H1 (cell line): ENCODE data around the gene GABPB2. TPM values are rescaled to one million over a fixed set of nuclear protein-coding genes. Genes with fewer than 3 reads are reported as not detected.

ENCODE experiments used
- CTCF ChIA-PET: fragments of 300-600 bp; sonication (Branson Sonifier 250); formaldehyde crosslinking; loops from one replicate; lab custom pipeline; 2021; ENCODE audit not compliant: partially characterized antibody; lab: Charles Lee
- POLR2A ChIA-PET: fragments of 300-600 bp; sonication (Branson Sonifier 250); formaldehyde crosslinking; loops from one replicate; lab custom pipeline; 2021; ENCODE audit warnings: inconsistent platforms; ENCODE audit not compliant: partially characterized antibody; lab: Charles Lee
- DNase-seq, 2 experiments: peaks; one replicate each; pipeline versions ENCODE4 v3.0.0 to v3.0.0-alpha.2; 2010 to 2022; ENCODE audit warnings: low spot score in 2 of 2, low read depth in 1 of 2, mixed read lengths in 1 of 2
- FAIRE-seq: peaks from 2 replicates; lab custom pipeline; 2011; peaks lifted over from hg19 to GRCh38; lab: Jason Lieb, UNC
- H2AFZ ChIP-seq: 2 replicates; pipeline ENCODE4 v1.8.1; 2012; ENCODE audit warnings: low read length, inconsistent platforms
- H2AK5ac ChIP-seq: 2 replicates; pipeline ENCODE4 v1.6.1; 2013; ENCODE audit warnings: low read depth, low read length
- H2BK120ac ChIP-seq: replicated peaks from 2 replicates; pipeline ENCODE3; 2013; ENCODE audit warnings: low read depth, low read length, inconsistent platforms
- H2BK12ac ChIP-seq: 2 replicates; pipeline ENCODE4 v1.6.1; 2013; ENCODE audit warnings: low read depth, low read length
- H2BK15ac ChIP-seq: 2 replicates; pipeline ENCODE4 v1.6.1; 2013; ENCODE audit warnings: low read length
- H2BK20ac ChIP-seq: 2 replicates; pipeline ENCODE4 v1.6.1; 2013; ENCODE audit warnings: low read length
- H2BK5ac ChIP-seq: 2 replicates; pipeline ENCODE4 v1.6.1; 2013; ENCODE audit warnings: low read depth, low read length
- H3K14ac ChIP-seq: 2 replicates; pipeline ENCODE4 v1.6.1; 2013; ENCODE audit warnings: inconsistent platforms; ENCODE audit not compliant: insufficient read length
- H3K18ac ChIP-seq: 2 replicates; pipeline ENCODE4 v1.6.1; 2013; ENCODE audit warnings: low read length; ENCODE audit errors: extremely low read depth
- H3K23ac ChIP-seq: 2 replicates; pipeline ENCODE4 v1.6.1; 2013; ENCODE audit warnings: inconsistent platforms; ENCODE audit not compliant: insufficient read length
- H3K23me2 ChIP-seq: 2 replicates; pipeline ENCODE4 v1.6.1; 2013; ENCODE audit warnings: low read depth, low read length
- H3K27ac ChIP-seq: 2 replicates; pipeline ENCODE4 v1.6.1; 2011; ENCODE audit warnings: low read depth, low read length, inconsistent platforms
- H3K27me3 ChIP-seq, 4 experiments: replicated peaks in 1 of 4; 1 replicate in 1 of 4; 2 replicates in 3 of 4; pipeline versions ENCODE4 v1.6.1 to v1.8.1; 2011 to 2013; ENCODE audit warnings: low read length in 3 of 4, mild to moderate bottlenecking in 3 of 4, inconsistent platforms in 2 of 4, mixed read lengths in 2 of 4, moderate library complexity in 1 of 4; ENCODE audit not compliant: control insufficient read depth in 3 of 4, insufficient read depth in 3 of 4; ENCODE audit errors: extremely low read depth in 1 of 4
- H3K36me3 ChIP-seq, 4 experiments: 2 replicates each; pipeline versions ENCODE4 v1.6.1 to v1.8.1; 2011 to 2013; ENCODE audit warnings: mild to moderate bottlenecking in 4 of 4, low read length in 3 of 4, moderate library complexity in 2 of 4, control low read depth in 1 of 4, inconsistent platforms in 1 of 4; ENCODE audit not compliant: insufficient read depth in 4 of 4, control insufficient read depth in 2 of 4
- H3K4ac ChIP-seq: replicated peaks from 2 replicates; pipeline ENCODE3; 2013; ENCODE audit warnings: low read length, low read depth, mixed read lengths, inconsistent platforms; ENCODE audit not compliant: insufficient read length
- H3K4me1 ChIP-seq, 4 experiments: replicated peaks in 1 of 4; 1 replicate in 1 of 4; 2 replicates in 3 of 4; pipeline versions ENCODE4 v1.6.1 to v1.8.1; 2011 to 2013; ENCODE audit warnings: low read length in 3 of 4, inconsistent platforms in 2 of 4, mixed read lengths in 1 of 4; ENCODE audit not compliant: insufficient read depth in 4 of 4, control insufficient read depth in 3 of 4
- H3K4me2 ChIP-seq, 2 experiments: 2 replicates each; pipeline versions ENCODE4 v1.6.1 to v1.8.1; 2011 to 2013; ENCODE audit warnings: low read depth in 2 of 2, low read length in 2 of 2, control low read depth in 1 of 2, inconsistent platforms in 1 of 2, mild to moderate bottlenecking in 1 of 2; ENCODE audit not compliant: insufficient read depth in 1 of 2
- H3K4me3 ChIP-seq, 4 experiments: fragments of 200-600, 300-600 bp in 1 of 4; sonication (generic), shearing (Covaris generic), sonication (Bioruptor Twin) in 1 of 4; 2 replicates each; pipeline versions ENCODE4 v1.5.1 to v1.8.1; 2011 to 2016; ENCODE audit warnings: low read length in 4 of 4, low read depth in 3 of 4, control low read depth in 2 of 4, inconsistent platforms in 2 of 4, mild to moderate bottlenecking in 2 of 4, mixed read lengths in 1 of 4, moderate library complexity in 1 of 4; ENCODE audit not compliant: insufficient read depth in 2 of 4; ENCODE audit errors: extremely low read depth in 1 of 4
- H3K56ac ChIP-seq: replicated peaks from 2 replicates; pipeline ENCODE3; 2013; ENCODE audit warnings: low read depth, mild to moderate bottlenecking, mixed read lengths, low read length, inconsistent platforms; ENCODE audit not compliant: insufficient read length
- H3K79me1 ChIP-seq: 2 replicates; pipeline ENCODE4 v1.6.1; 2013; ENCODE audit warnings: low read depth, low read length, control low read depth
- H3K79me2 ChIP-seq, 2 experiments: 2 replicates each; pipeline versions ENCODE4 v1.6.1 to v1.8.1; 2012 to 2013; ENCODE audit warnings: low read length in 2 of 2, mild to moderate bottlenecking in 2 of 2, inconsistent platforms in 1 of 2; ENCODE audit not compliant: insufficient read depth in 2 of 2, control insufficient read depth in 1 of 2
- H3K9ac ChIP-seq, 4 experiments: replicated peaks in 1 of 4; 1 replicate in 1 of 4; 2 replicates in 3 of 4; pipeline versions ENCODE4 v1.6.1 to v1.8.1; 2011 to 2013; ENCODE audit warnings: low read depth in 3 of 4, low read length in 3 of 4, control low read depth in 2 of 4, mild to moderate bottlenecking in 2 of 4, moderate library complexity in 2 of 4, inconsistent platforms in 1 of 4; ENCODE audit errors: extremely low read depth in 1 of 4
- H3K9me3 ChIP-seq, 2 experiments: 2 replicates each; pipeline versions ENCODE4 v1.6.1 to v1.8.1; 2012 to 2013; ENCODE audit warnings: mild to moderate bottlenecking in 2 of 2, moderate library complexity in 2 of 2, control low read depth in 1 of 2, inconsistent platforms in 1 of 2, low read depth in 1 of 2, low read length in 1 of 2, mixed read lengths in 1 of 2; ENCODE audit not compliant: insufficient read depth in 2 of 2
- H4K20me1 ChIP-seq, 2 experiments: replicated peaks in 1 of 2; 2 replicates each; pipeline versions ENCODE3 to v1.8.1; 2011 to 2013; ENCODE audit warnings: inconsistent platforms in 2 of 2, low read length in 2 of 2, mild to moderate bottlenecking in 1 of 2; ENCODE audit not compliant: insufficient read depth in 2 of 2, control insufficient read depth in 1 of 2
- H4K5ac ChIP-seq: 2 replicates; pipeline ENCODE4 v1.6.1; 2013; ENCODE audit warnings: low read length, low read depth, mixed read lengths, inconsistent platforms; ENCODE audit not compliant: insufficient read length
- H4K8ac ChIP-seq: 2 replicates; pipeline ENCODE4 v1.8.0; 2013; ENCODE audit warnings: mild to moderate bottlenecking, moderate library complexity, low read length, inconsistent platforms; ENCODE audit not compliant: insufficient read depth; ENCODE audit errors: extremely low read depth
- H4K91ac ChIP-seq: replicated peaks from 2 replicates; pipeline ENCODE3; 2013; ENCODE audit warnings: low read length, mixed read lengths, inconsistent platforms; ENCODE audit not compliant: insufficient read length
- EP300 ChIP-seq, 2 experiments: IDR thresholded peaks; 1 replicate in 1 of 2; 2 replicates in 1 of 2; pipeline ENCODE4 v1.6.1; 2011 to 2012; ENCODE audit warnings: low read depth in 2 of 2, low read length in 2 of 2, mild to moderate bottlenecking in 2 of 2, borderline replicate concordance in 1 of 2, inconsistent platforms in 1 of 2, moderate library complexity in 1 of 2
- KDM4A ChIP-seq: IDR thresholded peaks from one replicate; pipeline ENCODE4 v1.7.1; 2012; ENCODE audit warnings: low read depth, mild to moderate bottlenecking, moderate library complexity, low read length, inconsistent platforms; ENCODE audit not compliant: severe bottlenecking
- POLR2A ChIP-seq, 2 experiments: IDR thresholded peaks; 1 replicate in 1 of 2; 2 replicates in 1 of 2; pipeline ENCODE4 v1.6.1; 2011; ENCODE audit warnings: low read depth in 2 of 2, low read length in 2 of 2, mild to moderate bottlenecking in 2 of 2; ENCODE audit errors: control extremely low read depth in 1 of 2
- RBBP5 ChIP-seq: IDR thresholded peaks from 2 replicates; pipeline ENCODE4 v1.7.1; 2012; ENCODE audit warnings: low read depth, mild to moderate bottlenecking, inconsistent platforms, low read length, moderate library complexity, borderline replicate concordance
- SAP30 ChIP-seq: fragments of 300-600 bp; sonication (generic); IDR thresholded peaks from 2 replicates; pipeline ENCODE4 v1.7.1; 2012; ENCODE audit warnings: low read length, moderate library complexity, mild to moderate bottlenecking, inconsistent platforms; ENCODE audit not compliant: insufficient read depth, insufficient replicate concordance
- SP1 ChIP-seq: IDR thresholded peaks from 2 replicates; pipeline ENCODE4 v1.6.1; 2011; ENCODE audit warnings: low read depth, low read length
- WGBS, 2 experiments: shearing (Covaris generic) in 1 of 2; methylation state at CpG; one replicate each; pipeline versions ENCODE4 v1.1.6 to v1.1.7; 2013 to 2015; ENCODE audit warnings: low lambda C conversion rate in 2 of 2, mixed read lengths in 2 of 2, inconsistent platforms in 1 of 2, low coverage in 1 of 2, missing lambda C conversion rate in 1 of 2; ENCODE audit not compliant: insufficient replicate concordance in 2 of 2, insufficient coverage in 1 of 2, insufficient read length in 1 of 2; ENCODE audit errors: extremely low coverage in 1 of 2, missing lambda C conversion rate in 1 of 2; 5-methylcytosine and 5-hydroxymethylcytosine counted together
- polyA plus RNA-seq, 7 experiments: library from polyadenylated mRNA; depleted of rRNA in 3 of 7; stranded (reverse) in 5 of 7; unstranded in 2 of 7; fragments of >200 nt in 5 of 7; fragments of 200-250 nt in 2 of 7; gene quantifications; 1 replicate in 5 of 7; 2 replicates in 1 of 7; 4 replicates in 1 of 7; pipeline versions ENCODE4 v1.2.1 to v1.2.3, GENCODE V29; 2011 to 2013; ENCODE audit warnings: missing spikeins in 2 of 7, mixed read lengths in 2 of 7
- total RNA-seq: library from RNA; stranded (reverse); fragmentation: NEBNext Ultra II Directional; extraction: Animal tissue kit (Norgen Biotek cat#: 25700); gene quantifications from 2 replicates; pipeline ENCODE4 v1.2.1, GENCODE V29; 2021
- TF ChIP-seq, protein P1 (sequence below): IDR thresholded peaks from 2 replicates; pipeline ENCODE4 v1.6.1; 2012; ENCODE audit warnings: inconsistent platforms

Gene GABPB2
- total and polyA plus RNA-seq, 2 of the 8 experiments (the other 6 are each of a cell fraction or from before 2014, with no cell fraction given), result 1.8 to 2.4 TPM

- ChIA-PET CTCF (interaction anchor here (0.6 to 7.3 kb wide), 12 partner anchors 12 to 748 kb away, joined by 3 to 95 read pairs (median 6); partner anchors contain the start of genes C1orf56, GABPB2 and MINDY1), POLR2A (interaction anchor here (0.8 to 9.1 kb wide), 10 partner anchors 10 to 131 kb away, joined by 3 to 107 read pairs (median 4); partner anchors contain the start of genes C1orf56, GABPB2, MINDY1 and VPS72)
- peaks cover 15 to 30% (median 25%) of the 10 kb centered on the region in 4 experiments for H3K36me3 ChIP-seq
- WGBS, 2 experiments, result 1% methylated on average over 10 of the region's 10 CpGs; no CpG with 5 or more reads in 1 of the 2 experiments
- H3K9me3 ChIP-seq, result no peaks in the 10 kb centered on the region
- H2BK5ac ChIP-seq, result peak overlapping the region; percentile 90
- no peak overlapping the region for H3K23ac ChIP-seq
- peaks cover 0 to 8% of the 10 kb centered on the region in 2 experiments for H4K20me1 ChIP-seq
- H2AFZ ChIP-seq, result no peak overlapping the region
- peaks cover 4 to 14% (median 6%) of the 10 kb centered on the region in 4 experiments; a peak in 6 of 7 replicates for H3K4me1 ChIP-seq
- peak overlapping the region; percentile 53 for H4K5ac ChIP-seq
- peaks cover 7 to 62% of the 10 kb centered on the region in 2 experiments for H3K79me2 ChIP-seq
- H3K4me2 ChIP-seq, result peak overlapping the region; percentile 81 to 96
- no peak overlapping the region for H3K14ac ChIP-seq
- no peaks in the 10 kb centered on the region for H3K27me3 ChIP-seq
- H3K4me3 ChIP-seq, result peak overlapping the region; percentile 80 to 97 (median 89)
- peak overlapping the region; percentile 63 for H3K27ac ChIP-seq
- no peak overlapping the region; the same call in 1 of the 2 replicates for H2BK12ac ChIP-seq
- H3K56ac ChIP-seq, result peak overlapping the region; percentile 90
- H3K18ac ChIP-seq, result peak overlapping the region; percentile 97; the same call in 1 of the 2 replicates
- peak in 1 of 2 experiments; percentile 61 for DNase-seq
- no peak overlapping the region for H2AK5ac ChIP-seq
- peak overlapping the region in 3 of 4 experiments; percentile 25 to 84 (median 81); a peak in 6 of 7 replicates for H3K9ac ChIP-seq
- H2BK120ac ChIP-seq, result no peak overlapping the region
- H3K4ac ChIP-seq, result peak overlapping the region; percentile 28
- TF ChIP-seq RBBP5 (peak; percentile 82; the same call in 1 of the 2 replicates), POLR2A (IDR thresholded peaks at IDR 0.05; ENCODE audit: control extremely low read depth in 1 of 2, low read depth in 2 of 2, low read length in 2 of 2) (peak in 1 of 2 experiments; percentile 15; a peak in 1 of 3 replicates), KDM4A (no peak), SAP30 (peak; percentile 52), EP300 (IDR thresholded peaks at IDR 0.05; ENCODE audit: borderline replicate concordance in 1 of 2, low read depth in 2 of 2, low read length in 2 of 2) (no peak), SP1 (peak; percentile 14; the same call in 1 of the 2 replicates)
- TF ChIP-seq, protein P1, sequence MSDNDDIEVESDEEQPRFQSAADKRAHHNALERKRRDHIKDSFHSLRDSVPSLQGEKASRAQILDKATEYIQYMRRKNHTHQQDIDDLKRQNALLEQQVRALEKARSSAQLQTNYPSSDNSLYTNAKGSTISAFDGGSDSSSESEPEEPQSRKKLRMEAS, result no peak
- H4K91ac ChIP-seq, result peak overlapping the region; percentile 49
- no peak overlapping the region for H2BK20ac ChIP-seq
- no peak overlapping the region for H4K8ac ChIP-seq
- H3K79me1 ChIP-seq, result peaks cover 12% of the 10 kb centered on the region
- peaks cover 13% of the 10 kb centered on the region; the same call in 1 of the 2 replicates for H3K23me2 ChIP-seq
- no peak for FAIRE-seq
- H2BK15ac ChIP-seq, result no peak overlapping the region; the same call in 1 of the 2 replicates
Observed at GRCh38 chr1:151058692-151059091, 11.9 kb upstream of the GABPB2 start.
